Measurements from ENCODE around the gene RALGPS2.
"Not testable (repeated sequence)": the region's sequence is repeated elsewhere in the genome, so short reads cannot be mapped to it uniquely, and the experiment has no call there.

Gene RALGPS2

GRCh38 chr1:178946416-178946815 lies 221.4 kb downstream of the RALGPS2 start:
- Mint-ChIP-seq H3K9me3 (no peaks in the 10 kb centered on the region), H3K36me3 (ENCODE audit: low read depth) (no peaks in the 10 kb centered on the region), H3K27me3 (ENCODE audit: low read depth) (peaks cover 3% of the 10 kb centered on the region), H3K4me1 (ENCODE audit: low read depth) (peaks cover 2% of the 10 kb centered on the region), H3K4me3 (no peak overlapping the region), H3K27ac (no peak overlapping the region)
- DNase-seq (ENCODE audit: low spot score), result no peak

GRCh38 chr1:178946855-178947676 lies 222.0 kb downstream of the RALGPS2 start:
- no peaks in the 10 kb centered on the region for H3K36me3 Mint-ChIP-seq (ENCODE audit: low read depth)
- H3K4me1 Mint-ChIP-seq (ENCODE audit: low read depth), result peaks cover 2% of the 10 kb centered on the region
- no peak for DNase-seq (ENCODE audit: low spot score)
- no peak overlapping the region for H3K4me3 Mint-ChIP-seq
- H3K9me3 Mint-ChIP-seq, result no peaks in the 10 kb centered on the region
- no peak overlapping the region for H3K27ac Mint-ChIP-seq
- H3K27me3 Mint-ChIP-seq (ENCODE audit: low read depth), result peaks cover 3% of the 10 kb centered on the region

- H3K27me3 Mint-ChIP-seq (ENCODE audit: low read depth), result peaks cover 3% of the 10 kb centered on the region
- no peak overlapping the region for H3K27ac Mint-ChIP-seq
- no peak overlapping the region for H3K4me3 Mint-ChIP-seq
- no peak for DNase-seq (ENCODE audit: low spot score)
- peaks cover 2% of the 10 kb centered on the region for H3K4me1 Mint-ChIP-seq (ENCODE audit: low read depth)
- no peaks in the 10 kb centered on the region for H3K9me3 Mint-ChIP-seq
- H3K36me3 Mint-ChIP-seq (ENCODE audit: low read depth), result no peaks in the 10 kb centered on the region
These were observed 222.6 kb downstream of the RALGPS2 start for GRCh38 chr1:178947677-178947981.

GRCh38 chr1:178948676-178949075 lies 223.6 kb downstream of the RALGPS2 start:
- H3K4me3 Mint-ChIP-seq, result no peak overlapping the region
- no peaks in the 10 kb centered on the region for H3K9me3 Mint-ChIP-seq
- H3K36me3 Mint-ChIP-seq (ENCODE audit: low read depth), result no peaks in the 10 kb centered on the region
- DNase-seq (ENCODE audit: low spot score), result no peak
- peaks cover 3% of the 10 kb centered on the region for H3K27me3 Mint-ChIP-seq (ENCODE audit: low read depth)
- no peaks in the 10 kb centered on the region for H3K4me1 Mint-ChIP-seq (ENCODE audit: low read depth)
- H3K27ac Mint-ChIP-seq, result no peak overlapping the region

- H3K4me1 Mint-ChIP-seq (ENCODE audit: low read depth); H3K27ac Mint-ChIP-seq; H3K9me3 Mint-ChIP-seq; DNase-seq (ENCODE audit: low spot score); H3K4me3 Mint-ChIP-seq; H3K36me3 Mint-ChIP-seq (ENCODE audit: low read depth); H3K27me3 Mint-ChIP-seq (ENCODE audit: low read depth): not testable (repeated sequence)
These were observed 224.8 kb downstream of the RALGPS2 start for GRCh38 chr1:178949866-178950265.

GRCh38 chr1:178951600-178951999 lies 226.6 kb downstream of the RALGPS2 start:
- Mint-ChIP-seq H3K9me3 (no peaks in the 10 kb centered on the region), H3K27me3 (ENCODE audit: low read depth) (peaks cover 3% of the 10 kb centered on the region), H3K4me1 (ENCODE audit: low read depth) (no peaks in the 10 kb centered on the region), H3K27ac (no peak overlapping the region), H3K36me3 (ENCODE audit: low read depth) (no peaks in the 10 kb centered on the region), H3K4me3 (no peak overlapping the region)
- DNase-seq (ENCODE audit: low spot score), result no peak

GRCh38 chr1:178953034-178953433 lies 228.0 kb downstream of the RALGPS2 start:
- H3K27me3 Mint-ChIP-seq (ENCODE audit: low read depth), result peaks cover 3% of the 10 kb centered on the region
- DNase-seq (ENCODE audit: low spot score), result no peak
- no peaks in the 10 kb centered on the region for H3K9me3 Mint-ChIP-seq
- no peak overlapping the region for H3K27ac Mint-ChIP-seq
- no peak overlapping the region for H3K4me3 Mint-ChIP-seq
- no peaks in the 10 kb centered on the region for H3K4me1 Mint-ChIP-seq (ENCODE audit: low read depth)
- H3K36me3 Mint-ChIP-seq (ENCODE audit: low read depth), result no peaks in the 10 kb centered on the region

DNA sequence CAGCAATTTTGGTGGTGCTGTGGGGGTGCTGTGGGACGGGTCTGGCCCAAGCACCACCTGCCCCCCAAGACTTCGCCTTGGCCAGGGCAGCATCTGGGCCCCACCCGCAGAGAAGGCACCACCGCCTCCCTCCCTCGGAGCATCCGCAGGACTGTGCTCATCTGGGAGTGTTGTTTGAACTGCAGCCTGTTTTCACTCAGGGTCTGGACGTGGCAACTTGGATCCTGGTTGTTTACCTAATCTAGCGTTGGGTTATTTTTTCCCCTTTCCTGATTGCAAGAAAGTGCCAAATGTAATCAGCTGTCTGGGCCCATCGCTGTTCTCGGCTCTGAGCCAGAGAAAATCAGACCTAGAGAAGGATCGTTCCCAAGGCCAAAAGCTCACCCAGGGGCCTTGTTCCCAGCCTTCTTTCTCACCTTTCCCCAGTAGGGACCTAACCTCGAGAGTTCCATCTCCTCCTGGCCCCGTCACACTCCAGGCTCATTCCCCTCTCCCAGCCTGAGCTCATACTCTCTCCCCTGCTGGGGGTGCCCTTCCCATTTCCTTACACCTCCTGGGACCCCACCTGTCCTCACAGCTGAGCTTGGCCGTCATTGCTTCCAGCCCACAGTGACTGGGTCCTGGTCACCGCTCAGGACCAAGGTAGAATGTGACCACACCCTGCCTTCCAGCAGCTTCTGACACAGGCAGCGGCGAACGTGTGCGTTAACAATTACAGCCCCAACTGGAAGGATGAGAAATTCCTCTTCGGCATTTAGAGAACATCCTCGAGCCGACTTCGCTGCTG lies 228.7 kb downstream of the RALGPS2 start:
- DNase-seq (ENCODE audit: low spot score), result no peak
- Mint-ChIP-seq H3K4me3 (no peak overlapping the region), H3K4me1 (ENCODE audit: low read depth) (no peaks in the 10 kb centered on the region), H3K27me3 (ENCODE audit: low read depth) (peaks cover 3% of the 10 kb centered on the region), H3K27ac (no peak overlapping the region), H3K36me3 (ENCODE audit: low read depth) (no peaks in the 10 kb centered on the region), H3K9me3 (no peaks in the 10 kb centered on the region)

GRCh38 chr1:178954325-178954690 lies 229.3 kb downstream of the RALGPS2 start:
- no peak for DNase-seq (ENCODE audit: low spot score)
- Mint-ChIP-seq H3K4me1 (ENCODE audit: low read depth) (no peaks in the 10 kb centered on the region), H3K27ac (no peak overlapping the region), H3K4me3 (no peak overlapping the region), H3K27me3 (ENCODE audit: low read depth) (no peaks in the 10 kb centered on the region), H3K9me3 (no peaks in the 10 kb centered on the region), H3K36me3 (ENCODE audit: low read depth) (no peaks in the 10 kb centered on the region)

- Mint-ChIP-seq H3K27me3 (ENCODE audit: low read depth) (no peaks in the 10 kb centered on the region), H3K36me3 (ENCODE audit: low read depth) (no peaks in the 10 kb centered on the region), H3K9me3 (no peaks in the 10 kb centered on the region), H3K4me1 (ENCODE audit: low read depth) (no peaks in the 10 kb centered on the region), H3K27ac (no peak overlapping the region), H3K4me3 (no peak overlapping the region)
- no peak for DNase-seq (ENCODE audit: low spot score)
These were observed 229.9 kb downstream of the RALGPS2 start for GRCh38 chr1:178954937-178955336.

- Mint-ChIP-seq H3K27ac (no peak overlapping the region), H3K9me3 (no peaks in the 10 kb centered on the region), H3K27me3 (ENCODE audit: low read depth) (no peaks in the 10 kb centered on the region), H3K4me3 (no peak overlapping the region), H3K4me1 (ENCODE audit: low read depth) (no peaks in the 10 kb centered on the region), H3K36me3 (ENCODE audit: low read depth) (no peaks in the 10 kb centered on the region)
- no peak for DNase-seq (ENCODE audit: low spot score)
These were observed 230.4 kb downstream of the RALGPS2 start for GRCh38 chr1:178955391-178955954.

DNA sequence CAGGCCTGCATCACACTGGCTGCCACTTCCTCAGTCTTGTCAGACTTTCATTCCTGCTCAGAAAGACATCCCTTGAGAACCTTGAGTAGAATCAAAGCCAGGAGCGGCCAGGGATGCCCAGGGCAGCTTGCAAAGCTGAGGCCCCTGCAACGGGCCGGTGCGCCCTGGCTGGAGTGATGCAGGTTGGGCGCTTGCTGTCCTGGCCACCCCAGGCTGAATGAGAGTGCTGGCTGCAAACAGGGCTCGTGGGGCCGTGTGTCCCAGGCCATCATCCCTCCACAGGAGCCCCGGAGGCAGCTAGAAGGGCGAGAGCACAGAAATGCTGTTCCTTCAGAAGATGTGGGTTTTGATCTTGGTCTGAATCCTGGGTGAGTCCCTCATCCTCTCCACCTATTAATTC lies 233.4 kb downstream of the RALGPS2 start:
- Mint-ChIP-seq H3K36me3 (ENCODE audit: low read depth) (no peaks in the 10 kb centered on the region), H3K4me3 (no peak overlapping the region), H3K27ac (no peak overlapping the region), H3K27me3 (ENCODE audit: low read depth) (no peaks in the 10 kb centered on the region), H3K9me3 (no peaks in the 10 kb centered on the region), H3K4me1 (ENCODE audit: low read depth) (no peaks in the 10 kb centered on the region)
- no peak for DNase-seq (ENCODE audit: low spot score)

DNA sequence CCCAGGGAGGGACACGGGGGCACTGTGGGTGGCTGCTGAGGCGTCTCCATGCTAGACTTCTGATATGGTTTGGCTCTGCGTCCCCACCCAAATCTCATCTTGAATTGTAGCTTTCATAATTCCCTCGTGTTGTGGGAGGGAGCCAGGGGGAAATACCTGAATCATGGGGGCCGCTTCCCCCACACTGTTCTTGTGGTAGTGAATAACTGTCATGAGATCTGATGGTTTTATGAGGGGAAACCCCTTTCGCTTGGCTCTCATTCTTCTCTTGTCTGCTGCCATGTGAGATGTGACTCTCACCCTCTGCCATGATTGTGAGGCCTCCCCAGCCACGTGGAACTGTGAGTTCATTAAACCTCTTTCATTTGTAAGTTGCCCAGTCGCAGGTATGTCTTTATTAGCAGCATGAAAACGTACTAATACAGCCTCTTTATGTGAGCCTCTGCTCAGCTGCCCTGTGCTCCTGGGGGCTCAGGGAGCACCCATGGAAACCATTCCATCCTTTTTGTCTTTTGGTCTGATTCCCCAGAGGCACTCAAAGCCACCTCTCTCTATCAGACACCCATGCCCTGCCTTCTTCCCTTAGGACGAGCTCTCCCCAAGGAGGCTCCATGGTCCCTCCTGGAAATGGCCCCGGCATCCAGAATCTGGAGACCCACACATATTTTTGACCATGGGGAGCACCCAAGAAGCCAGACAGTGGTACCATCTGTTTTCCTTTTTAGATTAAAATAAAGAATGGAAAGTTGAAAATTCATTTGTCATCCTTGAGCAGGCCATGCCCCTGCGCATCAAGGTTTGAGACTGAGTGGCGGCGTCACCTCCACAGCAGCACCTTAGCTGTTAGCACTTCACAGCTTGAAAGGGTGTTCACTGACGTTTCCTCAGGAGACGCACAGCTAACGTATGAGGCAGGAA lies 234.8 kb downstream of the RALGPS2 start:
- Mint-ChIP-seq H3K4me3 (no peak overlapping the region), H3K27ac (no peak overlapping the region), H3K9me3 (no peaks in the 10 kb centered on the region), H3K36me3 (ENCODE audit: low read depth) (no peaks in the 10 kb centered on the region), H3K27me3 (ENCODE audit: low read depth) (no peaks in the 10 kb centered on the region), H3K4me1 (ENCODE audit: low read depth) (no peaks in the 10 kb centered on the region)
- DNase-seq (ENCODE audit: low spot score), result no peak
